GM23338 (cell line): ENCODE measurements around the gene SMOC2. TPM values are rescaled to one million over a fixed set of nuclear protein-coding genes. Genes with fewer than 3 reads are reported as not detected.

ENCODE experiments used
- ATAC-seq: fragments of 200-7000 bp; cut with Tn5 transposase; 3 replicates; pipeline ENCODE4 v1.9.1; 2020
- DNase-seq: peaks from one replicate; pipeline ENCODE4 v3.0.0-alpha.2; 2015; ENCODE audit warnings: low spot score
- H2AFZ ChIP-seq: fragments of 200-600 bp; sonication (generic); 2 replicates; pipeline ENCODE4 v1.8.0; 2016; ENCODE audit warnings: antibody characterized with exemption, mild to moderate bottlenecking, moderate library complexity
- H3F3A ChIP-seq: fragments of 200-600 bp; sonication (generic); replicated peaks from 2 replicates; pipeline ENCODE4 v1.8.0; 2017; ENCODE audit warnings: antibody characterized with exemption, mixed run types, low read depth
- H3K27ac ChIP-seq: fragments of 200-600 bp; sonication (generic); 2 replicates; pipeline ENCODE4 v1.6.1; 2016; ENCODE audit warnings: low read depth
- H3K27me3 ChIP-seq: fragments of 200-600 bp; sonication (generic); 2 replicates; pipeline ENCODE4 v1.8.0; 2016; ENCODE audit warnings: mild to moderate bottlenecking, mixed run types, moderate library complexity; ENCODE audit not compliant: insufficient read depth
- H3K36me3 ChIP-seq: fragments of 200-600 bp; sonication (generic); 2 replicates; pipeline ENCODE4 v1.8.0; 2016; ENCODE audit warnings: mild to moderate bottlenecking; ENCODE audit not compliant: insufficient read depth
- H3K4me1 ChIP-seq: fragments of 200-600 bp; sonication (generic); 2 replicates; pipeline ENCODE4 v1.8.0; 2016; ENCODE audit warnings: mild to moderate bottlenecking, moderate library complexity; ENCODE audit not compliant: insufficient read depth
- H3K4me2 ChIP-seq: fragments of 200-600 bp; sonication (generic); 2 replicates; pipeline ENCODE4 v1.7.1; 2017; ENCODE audit warnings: mixed run types
- H3K4me3 ChIP-seq: fragments of 200-600 bp; sonication (generic); 2 replicates; pipeline ENCODE4 v1.6.1; 2016; ENCODE audit warnings: mixed run types
- H3K79me2 ChIP-seq: fragments of 200-600 bp; sonication (generic); replicated peaks from 2 replicates; pipeline ENCODE4 v1.8.0; 2017; ENCODE audit warnings: mild to moderate bottlenecking; ENCODE audit not compliant: insufficient read depth
- H3K9me2 ChIP-seq: fragments of 200-600 bp; sonication (generic); 2 replicates; pipeline ENCODE4 v1.8.0; 2017; ENCODE audit not compliant: insufficient read depth
- H4K20me1 ChIP-seq: fragments of 200-600 bp; sonication (generic); replicated peaks from 2 replicates; pipeline ENCODE4 v1.8.0; 2017; ENCODE audit warnings: mild to moderate bottlenecking; ENCODE audit not compliant: insufficient read depth
- H3K27ac Mint-ChIP-seq: 2 replicates; pipeline ENCODE4 v1.8.0; 2020; ENCODE audit warnings: inconsistent platforms, mild to moderate bottlenecking, moderate library complexity, mixed read lengths
- H3K27me3 Mint-ChIP-seq: 3 replicates; pipeline ENCODE4 v1.8.0; 2022; ENCODE audit warnings: low read depth, mild to moderate bottlenecking, moderate library complexity, mixed read lengths, inconsistent platforms; ENCODE audit not compliant: insufficient read depth, poor library complexity
- H3K36me3 Mint-ChIP-seq: 3 replicates; pipeline ENCODE4 v1.8.0; 2021; ENCODE audit warnings: low read depth, mild to moderate bottlenecking, inconsistent platforms, moderate library complexity, mixed read lengths
- H3K4me1 Mint-ChIP-seq: 3 replicates; pipeline ENCODE4 v1.8.0; 2020; ENCODE audit warnings: mild to moderate bottlenecking, inconsistent platforms, mixed read lengths
- H3K4me3 Mint-ChIP-seq: 3 replicates; pipeline ENCODE4 v1.8.0; 2021; ENCODE audit warnings: moderate library complexity, mild to moderate bottlenecking, inconsistent platforms, mixed read lengths
- H3K9me3 Mint-ChIP-seq: 3 replicates; pipeline ENCODE4 v1.8.0; 2020; ENCODE audit warnings: moderate library complexity, mild to moderate bottlenecking, inconsistent platforms, mixed read lengths
- JUNB ChIP-seq: IDR thresholded peaks from one replicate; pipeline ENCODE4 v1.6.1; 2016; ENCODE audit warnings: antibody characterized with exemption; ENCODE audit not compliant: unreplicated experiment
- NANOG ChIP-seq: IDR thresholded peaks from 2 replicates; pipeline ENCODE4 v1.6.1; 2016; ENCODE audit warnings: antibody characterized with exemption, borderline replicate concordance
- STAT1 ChIP-seq: IDR thresholded peaks from one replicate; pipeline ENCODE4 v1.6.1; 2016; ENCODE audit warnings: antibody characterized with exemption; ENCODE audit not compliant: unreplicated experiment
- ZNF114 ChIP-seq: fragments of 250-450 bp; sonication (Bioruptor Pico); IDR thresholded peaks from 2 replicates; pipeline ENCODE4 v1.5.0; 2020; ENCODE audit warnings: mild to moderate bottlenecking, moderate library complexity
- polyA plus RNA-seq: library from polyadenylated mRNA; unstranded; fragments of >200 nt; fragmentation: Nextera tagmentation; extraction: Ambion mirVana; gene quantifications from 2 replicates; pipeline ENCODE4 v1.2.1, GENCODE V29; 2016
- total RNA-seq: library from RNA; depleted of rRNA; stranded (reverse); fragments of >200 nt; shearing (Covaris generic); gene quantifications from 2 replicates; pipeline ENCODE4 v1.2.3, GENCODE V29; 2014
- TF ChIP-seq, protein P1 (sequence below), 2 experiments: fragments of 200-600 bp in 1 of 2; sonication (generic) in 1 of 2; conservative IDR thresholded peaks; 2 replicates each; pipeline versions ENCODE4 v1.5.1 to v1.6.1; 2016 to 2017; ENCODE audit warnings: antibody characterized with exemption in 2 of 2, low read depth in 2 of 2, mild to moderate bottlenecking in 2 of 2, moderate library complexity in 1 of 2
- TF ChIP-seq, protein P2 (sequence below): fragments of 250-450 bp; sonication (Bioruptor Pico); IDR thresholded peaks from 2 replicates; pipeline ENCODE4 v1.5.0; 2020; ENCODE audit warnings: mild to moderate bottlenecking, moderate library complexity
- TF ChIP-seq, protein P3 (sequence below): IDR thresholded peaks from one replicate; pipeline ENCODE4 v1.6.1; 2018; ENCODE audit warnings: antibody characterized with exemption; ENCODE audit not compliant: unreplicated experiment

Gene SMOC2
- total and polyA plus RNA-seq, 2 experiments from 2014 or later: 4.3 to 6.5 TPM

DNA sequence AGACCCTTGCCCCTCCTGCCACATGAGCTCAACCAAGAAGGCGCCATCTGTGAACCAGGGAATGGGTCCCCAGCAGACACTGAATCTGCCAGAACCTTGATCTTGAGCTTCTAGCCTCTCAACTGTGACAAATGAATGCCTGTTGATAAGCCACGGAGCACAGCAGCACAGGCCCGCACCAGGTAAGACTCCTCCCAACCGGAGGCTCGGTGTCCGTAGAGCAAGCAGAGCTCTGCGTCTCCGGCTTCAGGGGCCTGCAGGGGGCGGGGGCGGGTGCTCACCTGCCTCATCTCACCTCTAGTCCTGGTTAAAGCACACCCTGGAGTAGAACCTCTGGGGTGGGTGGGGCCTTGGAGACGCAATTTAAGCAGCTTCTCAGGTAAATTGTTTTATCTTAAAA, 122.7 kb downstream of the SMOC2 start:
- TF ChIP-seq, protein P1, sequence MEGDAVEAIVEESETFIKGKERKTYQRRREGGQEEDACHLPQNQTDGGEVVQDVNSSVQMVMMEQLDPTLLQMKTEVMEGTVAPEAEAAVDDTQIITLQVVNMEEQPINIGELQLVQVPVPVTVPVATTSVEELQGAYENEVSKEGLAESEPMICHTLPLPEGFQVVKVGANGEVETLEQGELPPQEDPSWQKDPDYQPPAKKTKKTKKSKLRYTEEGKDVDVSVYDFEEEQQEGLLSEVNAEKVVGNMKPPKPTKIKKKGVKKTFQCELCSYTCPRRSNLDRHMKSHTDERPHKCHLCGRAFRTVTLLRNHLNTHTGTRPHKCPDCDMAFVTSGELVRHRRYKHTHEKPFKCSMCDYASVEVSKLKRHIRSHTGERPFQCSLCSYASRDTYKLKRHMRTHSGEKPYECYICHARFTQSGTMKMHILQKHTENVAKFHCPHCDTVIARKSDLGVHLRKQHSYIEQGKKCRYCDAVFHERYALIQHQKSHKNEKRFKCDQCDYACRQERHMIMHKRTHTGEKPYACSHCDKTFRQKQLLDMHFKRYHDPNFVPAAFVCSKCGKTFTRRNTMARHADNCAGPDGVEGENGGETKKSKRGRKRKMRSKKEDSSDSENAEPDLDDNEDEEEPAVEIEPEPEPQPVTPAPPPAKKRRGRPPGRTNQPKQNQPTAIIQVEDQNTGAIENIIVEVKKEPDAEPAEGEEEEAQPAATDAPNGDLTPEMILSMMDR (conservative IDR thresholded peaks at IDR 0.05; ENCODE audit: low read depth in 2 of 2): peak; percentile 31 to 35
- no peak for TF ChIP-seq STAT1
- H3K9me3 Mint-ChIP-seq: peaks cover 6% of the 10 kb centered on the region; the same call in 2 of the 3 replicates
- no peak overlapping the region for H3K4me3 ChIP-seq
- peaks cover 14% of the 10 kb centered on the region for H3K4me1 Mint-ChIP-seq
- H3K27ac Mint-ChIP-seq: no peak overlapping the region
- peak; percentile 100 for ATAC-seq
- no peak overlapping the region for H3K27ac ChIP-seq
- no peak overlapping the region for H2AFZ ChIP-seq
- no peak overlapping the region for H3K4me2 ChIP-seq
- H3K79me2 ChIP-seq: no peaks in the 10 kb centered on the region
- no peaks in the 10 kb centered on the region for H3K9me2 ChIP-seq
- H4K20me1 ChIP-seq: no peaks in the 10 kb centered on the region
- no peaks in the 10 kb centered on the region for H3K4me1 ChIP-seq
- H3K4me3 Mint-ChIP-seq: no peak overlapping the region
- H3F3A ChIP-seq: no peaks in the 10 kb centered on the region
- DNase-seq: peak; percentile 67
- H3K27me3 ChIP-seq: no peaks in the 10 kb centered on the region
- peaks cover 9% of the 10 kb centered on the region; the same call in 1 of the 3 replicates for H3K36me3 Mint-ChIP-seq
- peaks cover 5% of the 10 kb centered on the region for H3K27me3 Mint-ChIP-seq
- H3K36me3 ChIP-seq: no peaks in the 10 kb centered on the region

DNA sequence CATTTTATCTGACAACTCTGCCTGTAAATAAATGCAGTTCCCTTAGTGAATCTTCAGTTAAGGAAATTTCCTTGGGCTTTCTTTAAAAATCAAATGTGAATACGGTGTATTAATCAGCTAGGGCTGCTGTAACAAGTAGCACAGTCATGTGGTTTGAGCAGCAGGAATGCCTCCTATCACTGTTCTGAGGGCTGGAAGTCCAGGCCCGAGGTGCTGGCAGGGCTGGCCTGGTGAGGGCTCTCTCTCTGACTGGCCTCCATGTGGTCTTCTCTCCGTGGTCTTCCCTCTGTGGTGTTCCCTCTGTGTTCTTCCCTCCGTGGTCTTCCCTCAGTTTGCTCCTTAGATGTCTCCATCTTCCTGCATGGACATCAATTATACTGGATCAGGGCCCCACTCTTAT, 124.1 kb downstream of the SMOC2 start:
- Histone ChIP-seq H3K79me2 (no peaks in the 10 kb centered on the region), H3K4me2 (no peak overlapping the region), H3K36me3 (no peaks in the 10 kb centered on the region), H3K27me3 (no peaks in the 10 kb centered on the region), H3K27ac (no peak overlapping the region), H3K4me1 (no peaks in the 10 kb centered on the region), H3K9me2 (no peaks in the 10 kb centered on the region), H3F3A (no peaks in the 10 kb centered on the region), H4K20me1 (no peaks in the 10 kb centered on the region), H3K4me3 (no peak overlapping the region), H2AFZ (no peak overlapping the region)
- ATAC-seq: no peak
- no peak overlapping the region for H3K4me3 Mint-ChIP-seq
- no peak for DNase-seq
- peaks cover 6% of the 10 kb centered on the region; the same call in 2 of the 3 replicates for H3K9me3 Mint-ChIP-seq
- H3K4me1 Mint-ChIP-seq: peaks cover 14% of the 10 kb centered on the region
- H3K36me3 Mint-ChIP-seq: peaks cover 9% of the 10 kb centered on the region; the same call in 1 of the 3 replicates
- no peak overlapping the region for H3K27ac Mint-ChIP-seq
- peaks cover 5% of the 10 kb centered on the region for H3K27me3 Mint-ChIP-seq
- TF ChIP-seq, protein P1 (conservative IDR thresholded peaks at IDR 0.05; ENCODE audit: low read depth in 2 of 2): no peak
- TF ChIP-seq STAT1 (no peak), ZNF114 (no peak), NANOG (no peak), JUNB (no peak)
- TF ChIP-seq, protein P2, sequence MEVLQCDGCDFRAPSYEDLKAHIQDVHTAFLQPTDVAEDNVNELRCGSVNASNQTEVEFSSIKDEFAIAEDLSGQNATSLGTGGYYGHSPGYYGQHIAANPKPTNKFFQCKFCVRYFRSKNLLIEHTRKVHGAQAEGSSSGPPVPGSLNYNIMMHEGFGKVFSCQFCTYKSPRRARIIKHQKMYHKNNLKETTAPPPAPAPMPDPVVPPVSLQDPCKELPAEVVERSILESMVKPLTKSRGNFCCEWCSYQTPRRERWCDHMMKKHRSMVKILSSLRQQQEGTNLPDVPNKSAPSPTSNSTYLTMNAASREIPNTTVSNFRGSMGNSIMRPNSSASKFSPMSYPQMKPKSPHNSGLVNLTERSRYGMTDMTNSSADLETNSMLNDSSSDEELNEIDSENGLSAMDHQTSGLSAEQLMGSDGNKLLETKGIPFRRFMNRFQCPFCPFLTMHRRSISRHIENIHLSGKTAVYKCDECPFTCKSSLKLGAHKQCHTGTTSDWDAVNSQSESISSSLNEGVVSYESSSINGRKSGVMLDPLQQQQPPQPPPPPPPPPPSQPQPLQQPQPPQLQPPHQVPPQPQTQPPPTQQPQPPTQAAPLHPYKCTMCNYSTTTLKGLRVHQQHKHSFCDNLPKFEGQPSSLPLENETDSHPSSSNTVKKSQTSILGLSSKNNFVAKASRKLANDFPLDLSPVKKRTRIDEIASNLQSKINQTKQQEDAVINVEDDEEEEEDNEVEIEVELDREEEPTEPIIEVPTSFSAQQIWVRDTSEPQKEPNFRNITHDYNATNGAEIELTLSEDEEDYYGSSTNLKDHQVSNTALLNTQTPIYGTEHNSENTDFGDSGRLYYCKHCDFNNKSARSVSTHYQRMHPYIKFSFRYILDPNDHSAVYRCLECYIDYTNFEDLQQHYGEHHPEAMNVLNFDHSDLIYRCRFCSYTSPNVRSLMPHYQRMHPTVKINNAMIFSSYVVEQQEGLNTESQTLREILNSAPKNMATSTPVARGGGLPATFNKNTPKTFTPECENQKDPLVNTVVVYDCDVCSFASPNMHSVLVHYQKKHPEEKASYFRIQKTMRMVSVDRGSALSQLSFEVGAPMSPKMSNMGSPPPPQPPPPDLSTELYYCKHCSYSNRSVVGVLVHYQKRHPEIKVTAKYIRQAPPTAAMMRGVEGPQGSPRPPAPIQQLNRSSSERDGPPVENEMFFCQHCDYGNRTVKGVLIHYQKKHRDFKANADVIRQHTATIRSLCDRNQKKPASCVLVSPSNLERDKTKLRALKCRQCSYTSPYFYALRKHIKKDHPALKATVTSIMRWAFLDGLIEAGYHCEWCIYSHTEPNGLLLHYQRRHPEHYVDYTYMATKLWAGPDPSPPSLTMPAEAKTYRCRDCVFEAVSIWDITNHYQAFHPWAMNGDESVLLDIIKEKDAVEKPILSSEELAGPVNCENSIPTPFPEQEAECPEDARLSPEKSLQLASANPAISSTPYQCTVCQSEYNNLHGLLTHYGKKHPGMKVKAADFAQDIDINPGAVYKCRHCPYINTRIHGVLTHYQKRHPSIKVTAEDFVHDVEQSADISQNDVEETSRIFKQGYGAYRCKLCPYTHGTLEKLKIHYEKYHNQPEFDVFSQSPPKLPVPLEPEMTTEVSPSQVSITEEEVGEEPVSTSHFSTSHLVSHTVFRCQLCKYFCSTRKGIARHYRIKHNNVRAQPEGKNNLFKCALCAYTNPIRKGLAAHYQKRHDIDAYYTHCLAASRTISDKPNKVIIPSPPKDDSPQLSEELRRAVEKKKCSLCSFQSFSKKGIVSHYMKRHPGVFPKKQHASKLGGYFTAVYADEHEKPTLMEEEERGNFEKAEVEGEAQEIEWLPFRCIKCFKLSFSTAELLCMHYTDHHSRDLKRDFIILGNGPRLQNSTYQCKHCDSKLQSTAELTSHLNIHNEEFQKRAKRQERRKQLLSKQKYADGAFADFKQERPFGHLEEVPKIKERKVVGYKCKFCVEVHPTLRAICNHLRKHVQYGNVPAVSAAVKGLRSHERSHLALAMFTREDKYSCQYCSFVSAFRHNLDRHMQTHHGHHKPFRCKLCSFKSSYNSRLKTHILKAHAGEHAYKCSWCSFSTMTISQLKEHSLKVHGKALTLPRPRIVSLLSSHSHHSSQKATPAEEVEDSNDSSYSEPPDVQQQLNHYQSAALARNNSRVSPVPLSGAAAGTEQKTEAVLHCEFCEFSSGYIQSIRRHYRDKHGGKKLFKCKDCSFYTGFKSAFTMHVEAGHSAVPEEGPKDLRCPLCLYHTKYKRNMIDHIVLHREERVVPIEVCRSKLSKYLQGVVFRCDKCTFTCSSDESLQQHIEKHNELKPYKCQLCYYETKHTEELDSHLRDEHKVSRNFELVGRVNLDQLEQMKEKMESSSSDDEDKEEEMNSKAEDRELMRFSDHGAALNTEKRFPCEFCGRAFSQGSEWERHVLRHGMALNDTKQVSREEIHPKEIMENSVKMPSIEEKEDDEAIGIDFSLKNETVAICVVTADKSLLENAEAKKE (CRISPR knock-in tag): no peak
- TF ChIP-seq, protein P3, sequence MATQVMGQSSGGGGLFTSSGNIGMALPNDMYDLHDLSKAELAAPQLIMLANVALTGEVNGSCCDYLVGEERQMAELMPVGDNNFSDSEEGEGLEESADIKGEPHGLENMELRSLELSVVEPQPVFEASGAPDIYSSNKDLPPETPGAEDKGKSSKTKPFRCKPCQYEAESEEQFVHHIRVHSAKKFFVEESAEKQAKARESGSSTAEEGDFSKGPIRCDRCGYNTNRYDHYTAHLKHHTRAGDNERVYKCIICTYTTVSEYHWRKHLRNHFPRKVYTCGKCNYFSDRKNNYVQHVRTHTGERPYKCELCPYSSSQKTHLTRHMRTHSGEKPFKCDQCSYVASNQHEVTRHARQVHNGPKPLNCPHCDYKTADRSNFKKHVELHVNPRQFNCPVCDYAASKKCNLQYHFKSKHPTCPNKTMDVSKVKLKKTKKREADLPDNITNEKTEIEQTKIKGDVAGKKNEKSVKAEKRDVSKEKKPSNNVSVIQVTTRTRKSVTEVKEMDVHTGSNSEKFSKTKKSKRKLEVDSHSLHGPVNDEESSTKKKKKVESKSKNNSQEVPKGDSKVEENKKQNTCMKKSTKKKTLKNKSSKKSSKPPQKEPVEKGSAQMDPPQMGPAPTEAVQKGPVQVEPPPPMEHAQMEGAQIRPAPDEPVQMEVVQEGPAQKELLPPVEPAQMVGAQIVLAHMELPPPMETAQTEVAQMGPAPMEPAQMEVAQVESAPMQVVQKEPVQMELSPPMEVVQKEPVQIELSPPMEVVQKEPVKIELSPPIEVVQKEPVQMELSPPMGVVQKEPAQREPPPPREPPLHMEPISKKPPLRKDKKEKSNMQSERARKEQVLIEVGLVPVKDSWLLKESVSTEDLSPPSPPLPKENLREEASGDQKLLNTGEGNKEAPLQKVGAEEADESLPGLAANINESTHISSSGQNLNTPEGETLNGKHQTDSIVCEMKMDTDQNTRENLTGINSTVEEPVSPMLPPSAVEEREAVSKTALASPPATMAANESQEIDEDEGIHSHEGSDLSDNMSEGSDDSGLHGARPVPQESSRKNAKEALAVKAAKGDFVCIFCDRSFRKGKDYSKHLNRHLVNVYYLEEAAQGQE: no peak
